Fibroblast of lung (primary cell): ENCODE data around the gene UTP25. TPM values are rescaled to one million over a fixed set of nuclear protein-coding genes. Genes with fewer than 3 reads are reported as not detected.

Source experiments
- DNase-seq, 2 donors: peaks; one replicate each; pipeline versions ENCODE4 v3.0.0 to v3.0.0-alpha.2; 2010; ENCODE audit warnings: low read depth in 2 of 2
- H2AFZ ChIP-seq: 2 replicates; pipeline ENCODE4 v1.5.1; 2012; ENCODE audit warnings: low read length, control low read depth, inconsistent platforms
- H3K27ac ChIP-seq: 2 replicates; pipeline ENCODE4 v1.5.1; 2011; ENCODE audit warnings: low read length, control low read depth; ENCODE audit not compliant: insufficient read depth
- H3K27me3 ChIP-seq: 2 replicates; pipeline ENCODE4 v1.5.1; 2011; ENCODE audit warnings: mild to moderate bottlenecking, low read length; ENCODE audit not compliant: control insufficient read depth, insufficient read depth
- H3K36me3 ChIP-seq: 2 replicates; pipeline ENCODE4 v1.5.1; 2011; ENCODE audit warnings: low read length; ENCODE audit not compliant: control insufficient read depth, insufficient read depth
- H3K4me1 ChIP-seq: 2 replicates; pipeline ENCODE4 v1.5.1; 2011; ENCODE audit warnings: low read length; ENCODE audit not compliant: control insufficient read depth, insufficient read depth; ENCODE audit errors: extremely low read depth
- H3K4me2 ChIP-seq: 2 replicates; pipeline ENCODE4 v1.5.1; 2011; ENCODE audit warnings: low read length, control low read depth; ENCODE audit not compliant: insufficient read depth; ENCODE audit errors: extremely low read depth
- H3K4me3 ChIP-seq, 4 experiments: fragments of 200-600 bp in 1 of 4; sonication (generic) in 1 of 4; replicated peaks in 1 of 4; 2 replicates each; pipeline ENCODE4 v1.5.1; 2011 to 2016; ENCODE audit warnings: low read length in 4 of 4, low read depth in 3 of 4, mild to moderate bottlenecking in 3 of 4, control low read depth in 2 of 4, inconsistent platforms in 1 of 4, mixed read lengths in 1 of 4; ENCODE audit not compliant: insufficient read depth in 1 of 4; ENCODE audit errors: control extremely low read depth in 1 of 4
- H3K79me2 ChIP-seq: 2 replicates; pipeline ENCODE4 v1.5.1; 2012; ENCODE audit warnings: mild to moderate bottlenecking, low read length, inconsistent platforms; ENCODE audit not compliant: control insufficient read depth, insufficient read depth
- H3K9ac ChIP-seq: 2 replicates; pipeline ENCODE4 v1.5.1; 2011; ENCODE audit warnings: mild to moderate bottlenecking, low read length, control low read depth; ENCODE audit not compliant: insufficient read depth
- H3K9me3 ChIP-seq: 2 replicates; pipeline ENCODE4 v1.5.1; 2012; ENCODE audit warnings: low read depth, low read length; ENCODE audit not compliant: control insufficient read depth, insufficient read depth
- H4K20me1 ChIP-seq: 2 replicates; pipeline ENCODE4 v1.5.1; 2011; ENCODE audit warnings: low read length; ENCODE audit not compliant: control insufficient read depth, insufficient read depth; ENCODE audit errors: extremely low read depth
- EZH2 ChIP-seq: IDR thresholded peaks from 2 replicates; pipeline ENCODE4 v1.5.1; 2012; ENCODE audit warnings: low read length, control low read depth, mild to moderate bottlenecking; ENCODE audit errors: missing control alignments
- polyA plus RNA-seq, 2 donors: library from polyadenylated mRNA; depleted of rRNA in 1 of 2; stranded (reverse) in 1 of 2; unstranded in 1 of 2; fragments of >200 nt; gene quantifications; 2 replicates each; pipeline ENCODE4 v1.2.1, GENCODE V29; 2011 to 2012; ENCODE audit warnings: missing spikeins in 1 of 2
- total RNA-seq: library from RNA; depleted of rRNA; stranded (reverse); fragments of >200 nt; gene quantifications from 2 replicates; pipeline ENCODE4 v1.2.1, GENCODE V29; 2014
- TF ChIP-seq, protein P1 (sequence below), 2 donors: IDR thresholded peaks in 1 of 2; conservative IDR thresholded peaks in 1 of 2; 1 replicate in 1 of 2; 2 replicates in 1 of 2; pipeline ENCODE4 v1.5.1; 2011 to 2012; ENCODE audit warnings: low read length in 2 of 2, control low read depth in 1 of 2, inconsistent platforms in 1 of 2, low read depth in 1 of 2, mild to moderate bottlenecking in 1 of 2

Gene UTP25
- total and polyA plus RNA-seq, 2 donors (not counting 1 experiment from before 2014, with no cell fraction given) = 10.4 to 12.3 TPM

DNA sequence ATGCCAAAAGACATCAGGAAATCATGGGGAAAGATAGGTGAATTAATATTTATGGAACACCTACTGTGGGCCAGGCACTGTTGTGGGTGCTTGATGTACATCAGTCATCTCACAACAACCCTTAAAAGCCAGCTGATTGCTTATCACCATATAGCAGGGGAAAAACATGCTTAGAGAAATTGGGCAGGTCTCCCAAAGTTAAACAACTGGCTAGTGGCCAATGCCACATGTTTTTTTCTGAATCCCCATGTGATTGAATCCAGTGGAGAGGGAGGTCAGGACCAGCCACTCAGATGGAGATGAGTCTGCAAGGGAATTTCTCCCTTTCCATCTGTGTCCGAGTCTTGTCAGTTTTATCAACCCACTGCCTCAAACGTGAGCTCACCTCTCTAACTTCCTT, 33.5 kb downstream of the UTP25 start:
- H3K27me3 ChIP-seq = peaks cover 3% of the 10 kb centered on the region
- H3K9me3 ChIP-seq = no peaks in the 10 kb centered on the region
- H3K79me2 ChIP-seq = no peaks in the 10 kb centered on the region
- H3K4me2 ChIP-seq = no peak overlapping the region
- TF ChIP-seq, protein P1, sequence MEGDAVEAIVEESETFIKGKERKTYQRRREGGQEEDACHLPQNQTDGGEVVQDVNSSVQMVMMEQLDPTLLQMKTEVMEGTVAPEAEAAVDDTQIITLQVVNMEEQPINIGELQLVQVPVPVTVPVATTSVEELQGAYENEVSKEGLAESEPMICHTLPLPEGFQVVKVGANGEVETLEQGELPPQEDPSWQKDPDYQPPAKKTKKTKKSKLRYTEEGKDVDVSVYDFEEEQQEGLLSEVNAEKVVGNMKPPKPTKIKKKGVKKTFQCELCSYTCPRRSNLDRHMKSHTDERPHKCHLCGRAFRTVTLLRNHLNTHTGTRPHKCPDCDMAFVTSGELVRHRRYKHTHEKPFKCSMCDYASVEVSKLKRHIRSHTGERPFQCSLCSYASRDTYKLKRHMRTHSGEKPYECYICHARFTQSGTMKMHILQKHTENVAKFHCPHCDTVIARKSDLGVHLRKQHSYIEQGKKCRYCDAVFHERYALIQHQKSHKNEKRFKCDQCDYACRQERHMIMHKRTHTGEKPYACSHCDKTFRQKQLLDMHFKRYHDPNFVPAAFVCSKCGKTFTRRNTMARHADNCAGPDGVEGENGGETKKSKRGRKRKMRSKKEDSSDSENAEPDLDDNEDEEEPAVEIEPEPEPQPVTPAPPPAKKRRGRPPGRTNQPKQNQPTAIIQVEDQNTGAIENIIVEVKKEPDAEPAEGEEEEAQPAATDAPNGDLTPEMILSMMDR (conservative IDR thresholded peaks at IDR 0.05 in 1 of 2, IDR thresholded peaks at IDR 0.05 in 1 of 2; ENCODE audit: low read depth in 1 of 2, low read length in 2 of 2) = no peak
- TF ChIP-seq EZH2 = no peak
- H3K4me3 ChIP-seq = no peak overlapping the region
- no peak overlapping the region for H3K9ac ChIP-seq
- H3K4me1 ChIP-seq = no peaks in the 10 kb centered on the region
- H4K20me1 ChIP-seq = no peaks in the 10 kb centered on the region
- no peaks in the 10 kb centered on the region for H3K36me3 ChIP-seq
- DNase-seq = peak in 1 of 2 donors; percentile 36
- H2AFZ ChIP-seq = no peak overlapping the region
- no peak overlapping the region for H3K27ac ChIP-seq

DNA sequence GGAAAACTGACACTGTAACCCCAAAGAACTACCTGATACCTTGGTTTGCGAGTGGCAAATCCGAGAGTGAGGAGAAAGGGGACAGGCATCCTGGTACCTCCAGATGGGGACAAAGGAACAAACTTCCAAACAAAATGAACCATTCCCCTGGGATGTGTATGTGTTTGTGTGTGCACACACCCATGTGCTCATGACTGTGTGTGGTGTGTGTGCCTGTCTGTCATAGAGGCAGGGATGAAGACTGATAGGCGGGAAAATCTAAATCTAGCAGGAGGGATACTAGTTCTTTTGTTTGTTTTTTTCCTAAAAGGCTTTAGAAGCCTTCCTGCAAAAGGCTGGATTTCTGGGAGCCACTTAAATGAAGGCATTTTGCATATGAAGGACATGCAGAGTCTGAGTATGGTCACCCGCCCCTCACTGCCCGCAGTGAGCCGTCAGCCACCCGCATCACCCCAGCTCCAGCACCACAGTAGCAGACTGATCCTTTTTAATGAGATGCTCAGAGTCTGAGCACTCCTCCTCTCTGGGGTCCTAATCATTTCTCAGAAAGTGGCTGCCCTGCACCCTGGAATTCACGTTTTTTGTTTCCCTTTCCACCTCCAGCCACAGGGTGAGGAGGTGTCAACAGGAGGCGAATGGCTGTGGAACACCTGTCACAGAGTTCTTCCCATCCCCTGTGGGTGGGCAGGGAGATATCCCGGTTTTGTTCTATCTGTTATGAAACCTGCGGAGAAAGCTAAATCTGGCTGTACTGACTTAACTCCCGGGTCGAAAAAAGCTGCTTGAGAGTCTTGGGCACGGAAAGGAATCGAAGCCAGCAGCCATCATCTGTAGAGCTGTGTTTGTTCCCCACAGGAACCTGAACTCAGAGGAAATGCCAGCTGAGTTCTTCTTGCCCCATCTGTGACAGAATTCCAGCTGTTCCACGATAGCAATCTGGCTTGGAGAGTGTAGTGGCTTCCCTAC, 34.9 kb downstream of the UTP25 start:
- Histone ChIP-seq H2AFZ (no peak overlapping the region), H3K4me1 (no peaks in the 10 kb centered on the region), H3K9ac (no peak overlapping the region), H3K79me2 (no peaks in the 10 kb centered on the region), H4K20me1 (no peaks in the 10 kb centered on the region), H3K9me3 (no peaks in the 10 kb centered on the region), H3K27me3 (peaks cover 3% of the 10 kb centered on the region), H3K27ac (no peak overlapping the region), H3K4me2 (no peak overlapping the region), H3K36me3 (no peaks in the 10 kb centered on the region), H3K4me3 (no peak overlapping the region)
- DNase-seq = no peak
- TF ChIP-seq, protein P1 (conservative IDR thresholded peaks at IDR 0.05 in 1 of 2, IDR thresholded peaks at IDR 0.05 in 1 of 2; ENCODE audit: low read depth in 1 of 2, low read length in 2 of 2) = no peak
- TF ChIP-seq EZH2 = peak; percentile 8

DNA sequence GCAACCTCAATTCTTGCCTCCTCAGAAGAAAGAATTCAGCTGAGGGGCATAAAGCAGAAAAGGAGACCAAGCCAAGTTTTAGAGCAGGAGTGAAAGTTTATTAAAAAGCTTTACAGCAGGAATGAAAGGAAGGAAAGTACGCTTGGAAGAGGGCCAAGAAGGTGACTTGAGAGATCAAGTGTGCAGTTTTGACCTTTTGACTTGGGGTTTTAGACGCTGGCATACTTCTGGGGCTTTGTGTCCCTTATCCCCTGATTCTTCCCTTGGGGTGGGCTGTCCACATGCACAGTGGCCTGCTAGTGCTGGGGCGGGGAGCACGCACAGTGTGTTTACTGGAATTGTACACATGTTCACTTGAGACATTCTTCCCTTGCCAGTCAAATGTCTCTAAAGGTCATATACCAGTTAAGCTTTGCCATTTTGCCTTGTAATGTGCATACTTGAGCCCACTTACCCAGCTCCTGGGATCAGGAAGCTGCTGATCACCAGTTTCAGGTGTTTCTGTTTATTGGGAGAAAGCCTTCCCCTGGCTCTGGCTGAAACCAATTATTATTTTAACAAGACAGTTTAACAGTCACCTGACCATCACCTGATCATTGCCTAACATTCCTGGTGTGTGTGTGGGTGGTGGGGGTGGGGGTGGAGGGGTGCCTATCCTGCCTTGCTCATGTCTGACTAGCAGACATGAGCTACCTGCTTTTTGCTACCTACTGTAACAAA, 36.2 kb downstream of the UTP25 start:
- Histone ChIP-seq H3K9ac (no peak overlapping the region), H3K9me3 (no peaks in the 10 kb centered on the region), H2AFZ (no peak overlapping the region), H3K79me2 (no peaks in the 10 kb centered on the region), H3K27me3 (peaks cover 3% of the 10 kb centered on the region), H3K4me3 (no peak overlapping the region), H3K4me2 (no peak overlapping the region), H3K4me1 (no peaks in the 10 kb centered on the region), H3K36me3 (no peaks in the 10 kb centered on the region), H4K20me1 (no peaks in the 10 kb centered on the region), H3K27ac (no peak overlapping the region)
- TF ChIP-seq, protein P1 (conservative IDR thresholded peaks at IDR 0.05 in 1 of 2, IDR thresholded peaks at IDR 0.05 in 1 of 2; ENCODE audit: low read depth in 1 of 2, low read length in 2 of 2) = no peak
- TF ChIP-seq EZH2 = no peak
- DNase-seq = no peak
